Astrocyte (in vitro differentiated cells and primary cell): ENCODE data around the gene COMMD7.

Experiments used
- CTCF ChIP-seq: IDR thresholded peaks from 2 replicates; pipeline ENCODE4 v1.5.1; 2011; ENCODE audit warnings: low read depth, mild to moderate bottlenecking, inconsistent platforms, low read length, moderate library complexity; ENCODE audit not compliant: insufficient read depth
- EZH2 ChIP-seq: IDR thresholded peaks from 2 replicates; pipeline ENCODE4 v1.6.1; 2012; ENCODE audit warnings: mild to moderate bottlenecking, low read length, inconsistent platforms; ENCODE audit not compliant: insufficient read depth

- TF ChIP-seq CTCF = no peak
- no peak for TF ChIP-seq EZH2
Measured at GRCh38 chr20:32672982-32673851, 70.0 kb downstream of the COMMD7 start.
